SHP77 treated with DMSO at 0.1 percent for 48 hours (cell line): ENCODE results near the gene ANKMY1.

ENCODE experiments used
- DNase-seq: peaks from one replicate; lab custom pipeline; 2025; lab: John Stamatoyannopoulos, UW

The ANKMY1 gene

GRCh38 chr2:240520130-240520973, 37.4 kb downstream of the ANKMY1 start:
- DNase-seq = no peak

DNA sequence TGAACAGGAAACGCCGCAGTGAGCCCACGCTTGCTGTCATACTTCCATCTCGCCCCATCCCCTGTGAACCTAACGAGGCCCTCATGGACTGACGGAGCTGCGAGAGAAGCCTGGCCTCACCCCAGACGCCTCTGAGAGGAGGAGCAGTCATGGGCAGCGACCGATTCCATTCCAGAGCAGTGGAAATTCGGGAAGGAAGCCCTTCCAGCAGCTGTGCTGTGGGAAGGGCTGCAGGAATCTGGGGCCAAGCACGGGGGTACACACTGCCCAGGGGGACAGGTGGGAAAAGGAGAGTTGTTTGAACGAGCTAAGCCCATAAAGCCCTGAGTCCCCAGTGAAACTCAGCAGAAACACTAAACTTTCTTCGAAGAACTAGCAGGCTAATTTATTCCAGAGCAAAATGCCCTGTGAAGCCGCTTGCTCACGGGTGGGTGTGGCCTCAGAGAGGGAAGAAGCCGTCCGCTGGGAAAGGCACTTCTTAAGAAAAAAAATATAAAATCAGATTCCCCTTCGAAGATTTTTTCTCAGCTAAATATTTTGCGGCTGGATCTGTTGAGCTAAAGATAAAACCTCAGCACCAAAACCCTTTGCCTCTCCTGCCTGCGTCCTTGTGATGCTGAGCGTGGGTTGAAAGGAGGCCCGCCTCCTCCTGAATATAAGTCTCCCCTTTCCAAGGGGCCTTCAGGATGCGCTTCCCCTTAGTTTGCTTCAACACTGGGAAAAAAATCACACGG, 38.2 kb downstream of the ANKMY1 start:
- no peak for DNase-seq

GRCh38 chr2:240518981-240519380, 38.8 kb downstream of the ANKMY1 start:
- no peak for DNase-seq

- no peak for DNase-seq
These were observed 40.4 kb downstream of the ANKMY1 start for GRCh38 chr2:240517342-240517741.

DNA sequence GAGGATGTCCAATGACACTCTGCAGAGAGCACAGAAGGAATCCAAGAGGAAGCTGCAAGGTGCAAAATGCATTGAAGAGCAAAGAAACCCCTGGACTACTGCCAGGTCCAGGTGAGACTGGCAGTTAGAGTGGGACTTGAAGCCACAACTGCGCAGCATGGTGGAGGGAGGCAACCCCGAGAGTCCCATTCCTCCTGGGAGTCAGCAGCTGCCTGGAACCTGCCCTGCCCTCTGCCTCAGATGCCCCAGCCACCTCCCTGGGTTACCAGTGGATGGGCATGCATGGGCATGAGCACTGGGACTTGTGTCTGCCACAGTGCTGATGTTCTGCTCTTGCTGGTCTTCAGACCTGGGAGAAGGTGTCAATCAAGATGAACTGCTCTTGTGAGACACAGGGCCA, 43.2 kb downstream of the ANKMY1 start:
- DNase-seq = no peak

GRCh38 chr2:240513549-240514287, 44.1 kb downstream of the ANKMY1 start:
- DNase-seq = peak; percentile 21

- no peak for DNase-seq
These were observed 44.9 kb downstream of the ANKMY1 start for GRCh38 chr2:240512666-240513535.

DNA sequence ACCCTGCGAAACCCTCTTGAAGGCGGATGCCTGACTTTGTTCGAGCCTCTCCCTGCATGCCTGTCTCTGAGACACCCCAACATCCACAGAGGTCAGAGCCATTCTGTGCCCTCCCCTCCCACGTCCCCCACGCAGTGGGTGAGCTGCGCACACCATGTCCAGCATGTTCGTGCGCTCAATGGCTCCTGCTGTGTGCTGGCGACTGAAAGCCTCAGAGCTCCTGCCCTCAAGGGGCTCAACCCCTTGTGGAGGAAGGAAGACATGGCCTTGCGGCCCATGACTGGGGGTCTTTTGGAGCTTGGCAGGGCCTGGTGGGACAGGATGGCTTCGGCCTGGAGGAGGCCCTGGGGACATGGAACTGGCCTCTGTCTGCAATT, 45.7 kb downstream of the ANKMY1 start:
- no peak for DNase-seq

DNA sequence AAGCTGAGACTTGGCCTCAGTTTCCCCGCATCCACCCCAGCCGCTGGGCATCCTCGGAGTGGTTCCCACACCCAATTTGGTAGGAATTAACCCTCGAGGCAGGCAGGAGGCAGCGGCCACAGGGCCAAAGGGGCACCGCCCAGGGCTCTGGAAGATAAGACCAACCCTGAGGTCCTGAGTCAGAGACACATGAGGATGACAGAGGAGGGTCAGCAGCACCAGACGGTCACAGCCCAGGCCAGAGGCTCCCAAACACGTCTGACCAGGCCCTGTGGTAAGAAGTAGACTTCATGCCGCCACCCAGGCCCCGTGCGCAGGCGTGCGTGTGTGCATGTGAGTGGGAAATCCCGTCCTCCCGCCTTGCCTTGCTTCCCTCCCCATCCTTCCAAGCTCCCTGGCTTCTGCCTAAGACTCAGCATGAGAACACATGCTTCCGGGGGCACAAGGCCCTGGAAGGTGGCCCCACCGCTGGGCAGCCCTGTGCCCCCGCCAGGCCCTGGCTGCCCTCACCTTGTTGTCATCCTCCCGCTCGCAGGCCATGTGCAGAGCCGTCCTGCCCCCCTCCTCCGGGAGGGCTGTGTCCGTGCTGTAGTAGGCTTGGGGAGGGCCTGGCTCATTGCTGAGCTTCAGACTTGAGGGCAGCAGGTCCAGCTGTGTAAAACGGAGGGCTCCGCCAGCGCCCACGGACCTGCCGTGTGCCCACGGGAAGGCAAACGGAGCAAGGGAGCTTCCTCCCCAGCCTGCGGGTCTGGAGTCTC, 46.3 kb downstream of the ANKMY1 start:
- DNase-seq = no peak

DNA sequence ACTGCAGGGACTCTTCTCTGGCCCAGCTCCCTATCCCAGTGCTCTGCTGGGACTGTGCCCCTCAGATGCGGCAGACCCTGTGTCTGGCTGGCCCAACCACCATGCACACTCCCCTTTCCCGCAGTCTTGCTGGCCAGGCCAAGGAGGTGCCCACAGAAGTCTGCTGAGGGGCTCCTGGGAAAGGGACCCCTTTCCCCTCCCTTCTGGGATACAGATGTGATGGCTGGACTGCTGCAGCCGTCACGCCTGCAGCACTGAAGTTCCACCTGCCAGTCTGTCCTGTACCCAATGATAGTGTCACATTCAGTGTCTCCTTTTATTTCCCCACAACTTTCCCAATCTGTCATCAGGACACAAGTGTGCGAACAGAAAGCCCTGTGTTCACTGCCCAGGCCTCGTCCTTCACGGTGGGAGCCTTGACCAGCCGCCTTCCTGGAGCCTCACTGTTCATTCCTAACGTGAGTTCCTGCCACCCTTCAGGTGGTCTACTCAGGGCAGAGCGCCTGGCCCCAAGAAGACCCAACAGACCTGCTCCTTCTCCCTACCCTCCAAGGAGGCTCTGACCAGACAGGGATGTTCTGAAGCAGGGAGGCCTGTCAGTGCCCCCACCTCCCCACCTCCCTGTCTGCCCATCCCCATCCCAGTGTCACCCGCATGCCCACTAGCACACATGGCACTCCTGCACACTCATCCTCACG, 47.1 kb downstream of the ANKMY1 start:
- DNase-seq = no peak

DNA sequence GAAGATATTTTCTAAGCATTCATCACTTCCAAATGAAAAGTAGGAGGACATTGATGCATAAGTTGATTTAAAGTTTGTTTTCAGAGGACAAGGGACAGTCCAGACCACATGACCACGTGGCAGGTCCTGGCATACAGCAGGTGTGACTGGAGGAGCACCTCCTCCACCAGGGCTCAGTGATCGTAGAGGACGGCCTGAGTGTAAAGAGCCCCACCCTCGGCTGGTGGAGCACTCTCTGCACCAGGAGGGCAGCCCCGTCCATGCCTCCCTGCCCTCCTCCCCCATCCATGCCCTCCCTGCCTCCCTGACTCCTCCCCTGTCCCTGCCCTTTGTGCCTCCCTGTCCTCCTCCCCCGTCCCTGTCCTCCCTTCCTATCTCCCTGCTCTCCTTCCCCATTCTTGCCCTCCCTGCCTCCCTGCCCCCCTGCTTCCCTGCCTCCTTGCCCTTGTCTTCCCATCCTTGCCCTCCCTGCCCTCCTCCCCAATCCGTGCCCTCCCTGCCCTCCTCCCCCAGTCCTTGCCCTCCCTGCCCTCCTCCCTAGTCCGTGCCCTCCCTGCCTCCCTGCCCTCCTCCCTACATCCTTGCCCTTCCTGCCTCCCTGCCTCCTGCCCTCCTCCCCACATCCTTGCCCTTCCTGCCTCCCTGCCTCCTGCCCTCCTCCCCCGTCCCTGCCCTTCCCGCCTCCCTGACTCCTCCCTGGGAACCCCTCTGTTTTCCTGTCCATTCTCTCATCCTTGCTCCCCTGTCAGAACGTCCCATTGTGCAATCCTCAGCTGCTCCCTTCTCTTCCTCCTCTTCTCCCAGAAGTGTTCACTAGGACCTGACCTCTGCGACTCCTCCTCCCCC, 47.9 kb downstream of the ANKMY1 start:
- DNase-seq = no peak

DNA sequence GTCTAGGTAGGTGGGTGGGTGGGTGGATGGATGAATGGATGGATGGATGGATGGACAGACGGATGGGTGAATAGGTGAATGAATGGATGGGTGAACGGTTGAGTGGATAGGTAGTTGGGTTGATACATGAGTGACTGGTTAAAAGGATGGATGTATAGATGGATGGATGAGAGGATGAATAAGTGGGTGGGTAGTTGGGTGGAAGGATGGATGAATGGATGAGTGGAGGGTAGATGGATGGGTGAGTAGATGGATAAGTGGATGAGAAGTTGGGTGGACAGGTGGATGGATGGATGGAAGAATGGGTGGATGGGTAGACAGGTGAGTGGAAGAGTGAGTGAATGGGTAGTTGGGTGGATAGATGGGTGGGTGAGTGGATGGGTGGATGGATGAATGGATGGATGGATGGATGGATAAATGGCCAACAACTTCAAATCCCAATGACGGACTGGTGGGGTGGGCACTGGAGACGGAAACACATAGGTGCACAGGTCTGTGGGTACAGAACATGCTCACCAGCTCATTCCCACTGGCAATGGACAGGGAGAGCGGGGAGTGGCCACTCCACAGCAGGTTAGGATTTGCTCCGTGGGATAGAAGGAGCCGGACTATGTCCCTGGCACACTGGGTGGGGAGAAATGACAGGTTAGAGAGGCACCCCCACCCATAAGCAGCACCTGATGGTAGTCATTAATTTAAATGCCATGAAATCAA, 48.8 kb downstream of the ANKMY1 start:
- DNase-seq = no peak

GRCh38 chr2:240507778-240508251, 50.0 kb downstream of the ANKMY1 start:
- no peak for DNase-seq

GRCh38 chr2:240507060-240507777, 50.6 kb downstream of the ANKMY1 start:
- no peak for DNase-seq

DNA sequence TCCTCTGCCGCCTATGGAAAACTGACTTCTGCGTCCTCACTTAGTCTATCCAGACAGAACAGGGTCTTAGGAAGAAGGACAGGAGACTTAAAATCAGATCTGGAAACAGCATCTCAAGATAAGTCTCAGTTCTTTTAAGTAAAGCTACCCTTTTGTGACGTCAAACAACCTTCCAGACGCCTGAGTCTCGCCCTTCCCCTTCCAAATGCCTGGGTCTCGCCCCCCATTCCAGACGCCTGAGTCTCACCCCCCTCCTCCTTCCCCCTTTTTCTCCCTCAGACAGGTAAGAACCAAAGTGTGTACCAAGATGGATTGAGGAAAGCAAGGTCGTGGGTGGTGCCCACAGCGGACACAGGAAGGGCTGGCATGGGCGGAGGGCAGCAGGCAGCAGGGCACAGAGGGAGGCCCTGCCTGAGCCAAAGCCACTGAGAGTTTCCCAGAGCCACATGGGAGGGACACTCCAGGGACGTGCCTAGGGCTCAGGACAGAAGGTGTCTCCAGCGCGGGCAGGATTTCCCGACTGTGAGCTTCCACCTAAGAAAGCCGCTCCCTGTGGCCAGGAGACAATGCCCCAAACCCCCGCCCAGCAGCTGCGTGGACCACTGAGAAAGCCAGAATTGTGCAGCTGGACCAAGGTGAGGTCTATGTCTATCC, 51.3 kb downstream of the ANKMY1 start:
- no peak for DNase-seq

DNA sequence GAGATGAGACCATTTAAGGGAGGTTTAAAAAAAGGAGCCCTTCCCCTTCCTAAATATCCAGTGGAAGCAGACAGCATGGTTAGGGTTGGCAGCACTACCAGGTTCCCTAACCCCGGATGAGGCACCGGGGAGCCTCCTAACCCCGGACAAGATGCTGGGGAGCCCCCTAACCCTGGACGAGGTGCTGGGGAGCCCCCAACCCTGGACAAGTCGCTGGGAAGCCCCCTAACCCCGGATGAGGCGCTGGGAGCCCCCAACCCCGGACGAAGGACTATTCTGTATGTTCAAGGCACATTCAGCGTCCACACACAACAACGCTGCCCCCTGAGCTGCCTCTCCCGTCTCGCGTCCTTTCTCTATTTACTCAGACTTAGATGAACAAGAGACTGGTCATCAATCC, 51.9 kb downstream of the ANKMY1 start:
- no peak for DNase-seq

- DNase-seq = no peak
These were observed 53.9 kb downstream of the ANKMY1 start for GRCh38 chr2:240503848-240504247.
